Islet precursor cell (in vitro differentiated cells): ENCODE results near the gene GNAL.
"Not testable (repeated sequence)": the region's sequence is repeated elsewhere in the genome, so short reads cannot be mapped to it uniquely, and the experiment has no call there.

ENCODE experiments used
- DNase-seq: peaks from one replicate; pipeline ENCODE4 v3.0.0-alpha.2; 2018

GNAL gene

GRCh38 chr18:11669948-11670275 lies 19.2 kb upstream of the GNAL start:
- DNase-seq = no peak

- peak; percentile 14 for DNase-seq
These were observed 17.9 kb upstream of the GNAL start for GRCh38 chr18:11671156-11671555.

- no peak for DNase-seq
These were observed 16.9 kb upstream of the GNAL start for GRCh38 chr18:11672198-11672597.

GRCh38 chr18:11672846-11673454 lies 16.1 kb upstream of the GNAL start:
- peak; percentile 26 for DNase-seq

- DNase-seq = peak; percentile 37
These were observed 15.5 kb upstream of the GNAL start for GRCh38 chr18:11673560-11673959.

GRCh38 chr18:11674119-11674518 lies 14.9 kb upstream of the GNAL start:
- peak; percentile 34 for DNase-seq

- no peak for DNase-seq
These were observed 12.7 kb upstream of the GNAL start for GRCh38 chr18:11676386-11676785.

GRCh38 chr18:11676867-11677266 lies 12.2 kb upstream of the GNAL start:
- peak; percentile 27 for DNase-seq

GRCh38 chr18:11678211-11678610 lies 10.9 kb upstream of the GNAL start:
- DNase-seq = no peak

- peak; percentile 78 for DNase-seq
These were observed 853 bp downstream of the GNAL start for GRCh38 chr18:11689669-11690565.

GRCh38 chr18:11690660-11691059 lies 1.6 kb downstream of the GNAL start:
- not testable (repeated sequence) for DNase-seq

GRCh38 chr18:11695736-11696135 lies 6.7 kb downstream of the GNAL start:
- no peak for DNase-seq

GRCh38 chr18:11696451-11696850 lies 7.4 kb downstream of the GNAL start:
- no peak for DNase-seq

GRCh38 chr18:11700876-11701275 lies 11.8 kb downstream of the GNAL start:
- DNase-seq = no peak

GRCh38 chr18:11710578-11710977 lies 21.5 kb downstream of the GNAL start:
- no peak for DNase-seq

- no peak for DNase-seq
These were observed 24.7 kb downstream of the GNAL start for GRCh38 chr18:11713756-11714155.

GRCh38 chr18:11714244-11714918 lies 25.3 kb downstream of the GNAL start:
- DNase-seq = no peak

GRCh38 chr18:11716767-11717315 lies 27.8 kb downstream of the GNAL start:
- not testable (repeated sequence) for DNase-seq

- no peak for DNase-seq
These were observed 30.0 kb downstream of the GNAL start for GRCh38 chr18:11719050-11719449.

GRCh38 chr18:11719621-11720020 lies 30.6 kb downstream of the GNAL start:
- no peak for DNase-seq

- DNase-seq = no peak
These were observed 32.7 kb downstream of the GNAL start for GRCh38 chr18:11721720-11722119.

- DNase-seq = no peak
These were observed 35.7 kb downstream of the GNAL start for GRCh38 chr18:11724781-11725180.

GRCh38 chr18:11726556-11726955 lies 37.5 kb downstream of the GNAL start:
- no peak for DNase-seq

- DNase-seq = no peak
These were observed 39.2 kb downstream of the GNAL start for GRCh38 chr18:11728249-11728648.
